HG03025 (cell line): Measurements from ENCODE around the gene GSPT1.

Experiments used
- ATAC-seq: cut with Tn5 transposase; IDR thresholded peaks from one replicate; pipeline ENCODE4 v1.9.1; 2021; ENCODE audit warnings: mild to moderate bottlenecking, moderate library complexity; ENCODE audit not compliant: unreplicated experiment, low FRiP score

Gene GSPT1

DNA sequence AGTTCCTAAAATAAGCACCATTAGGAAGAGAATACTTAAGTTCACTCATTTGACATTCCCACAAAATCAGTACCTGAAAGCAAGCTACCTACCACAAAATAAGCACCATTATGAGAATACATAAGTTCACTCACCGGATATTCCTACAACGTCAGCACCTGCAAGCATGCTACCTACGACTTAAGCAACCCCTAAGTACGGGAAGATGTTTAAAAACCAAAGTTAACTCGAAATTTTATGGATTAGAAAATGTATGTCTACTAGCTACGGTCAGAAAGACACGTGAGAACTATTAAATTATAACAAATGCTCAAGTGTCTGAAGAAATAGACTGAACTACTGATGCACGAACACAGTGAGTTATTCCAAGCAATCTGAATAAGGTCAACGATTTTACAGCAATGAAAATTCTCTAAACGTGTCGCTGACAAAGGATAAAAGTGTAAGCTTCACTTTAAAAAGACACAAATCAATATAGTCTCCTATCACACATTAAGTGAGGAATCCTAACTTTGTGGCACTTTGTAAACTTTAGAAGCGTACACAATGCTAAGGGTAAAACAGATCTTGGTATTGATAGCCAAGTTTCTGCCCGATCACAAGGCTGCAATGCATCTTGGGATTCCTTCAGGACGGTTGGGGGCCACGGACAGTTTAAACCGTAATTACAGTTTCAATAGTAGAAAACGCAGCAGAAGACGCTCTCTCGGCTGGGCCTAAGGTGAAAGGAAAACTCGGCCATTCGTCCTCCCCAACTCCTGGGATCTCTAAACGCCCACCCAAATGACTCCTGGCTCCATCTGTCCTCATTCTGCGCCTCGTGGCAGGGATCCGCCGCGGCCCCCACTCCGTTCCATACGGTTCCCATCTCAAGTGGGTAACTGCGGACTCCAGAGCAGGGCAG is 1.3 kb downstream of the GSPT1 start:
- ATAC-seq = peak; percentile 0

DNA sequence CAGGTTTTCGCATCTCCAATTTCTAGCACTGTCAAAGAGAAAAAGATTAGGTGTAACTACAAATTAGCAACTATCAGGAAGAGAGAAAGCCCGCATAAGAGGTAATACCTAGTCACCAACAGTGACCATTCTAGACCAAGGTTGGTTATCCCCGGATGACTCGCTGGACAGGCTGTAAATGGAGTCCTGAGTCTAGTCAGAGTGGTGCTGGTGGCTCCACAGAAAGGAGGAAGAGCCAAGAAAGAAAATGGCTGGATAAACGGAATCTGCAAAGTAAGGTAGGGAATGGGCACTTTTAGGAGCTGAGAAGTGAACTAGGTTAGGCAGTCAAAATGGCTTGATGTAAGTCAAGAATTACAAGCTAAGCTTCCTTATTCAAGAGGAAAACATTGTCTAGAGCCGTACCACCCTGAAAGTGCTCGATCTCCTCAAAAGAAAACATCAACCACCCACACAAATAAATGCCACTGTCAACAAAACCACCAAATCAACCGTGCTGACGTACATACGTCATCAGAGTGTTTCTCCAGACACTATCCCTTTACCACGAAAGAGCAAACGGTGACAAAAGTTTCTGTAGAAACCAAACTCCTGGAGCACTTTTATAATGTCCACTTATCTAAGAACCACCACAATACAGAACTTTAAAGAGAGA is 2.2 kb downstream of the GSPT1 start:
- no peak for ATAC-seq

GRCh38 chr16:11909653-11910545 is 5.9 kb downstream of the GSPT1 start:
- no peak for ATAC-seq

DNA sequence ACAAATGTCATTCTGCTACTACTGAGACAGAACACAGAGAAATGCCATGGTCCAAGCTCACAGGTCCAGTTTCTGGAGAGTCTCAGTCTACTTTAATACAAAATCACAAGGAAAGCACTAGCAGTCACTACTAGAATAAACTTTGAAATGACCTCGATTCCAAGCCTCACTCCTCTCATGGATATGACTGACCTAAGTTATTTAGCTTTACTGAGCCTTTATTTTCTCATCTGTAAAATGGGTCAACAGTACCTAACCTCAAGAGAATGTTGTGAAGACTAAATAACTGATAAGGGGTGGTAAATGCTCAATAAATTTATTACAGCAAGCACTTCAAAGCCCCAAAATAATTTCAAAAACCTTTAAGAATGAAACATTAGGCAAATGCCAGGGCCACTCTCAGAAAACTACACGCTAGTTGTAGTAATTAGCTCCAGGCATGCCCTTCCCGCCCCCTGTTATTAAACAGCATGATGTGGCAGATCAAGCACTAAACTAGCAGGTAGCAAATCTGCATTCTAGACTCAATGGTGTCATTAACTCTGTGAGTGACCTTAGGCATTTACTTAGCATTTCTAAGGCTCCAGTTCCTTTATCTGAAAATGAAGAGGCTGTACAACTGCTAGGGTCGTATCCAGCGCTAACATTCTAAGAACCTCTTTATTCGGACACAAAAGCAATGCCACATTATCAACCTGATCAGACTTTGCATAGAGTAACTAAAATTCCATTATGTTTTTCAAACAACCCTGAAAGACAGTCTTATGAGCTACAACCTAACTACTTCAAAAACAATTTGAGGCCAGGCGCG is 8.4 kb downstream of the GSPT1 start:
- ATAC-seq = no peak

- no peak for ATAC-seq
Measured at GRCh38 chr16:11903906-11904305, 11.8 kb downstream of the GSPT1 start.

GRCh38 chr16:11901091-11901490 is 14.7 kb downstream of the GSPT1 start:
- no peak for ATAC-seq

DNA sequence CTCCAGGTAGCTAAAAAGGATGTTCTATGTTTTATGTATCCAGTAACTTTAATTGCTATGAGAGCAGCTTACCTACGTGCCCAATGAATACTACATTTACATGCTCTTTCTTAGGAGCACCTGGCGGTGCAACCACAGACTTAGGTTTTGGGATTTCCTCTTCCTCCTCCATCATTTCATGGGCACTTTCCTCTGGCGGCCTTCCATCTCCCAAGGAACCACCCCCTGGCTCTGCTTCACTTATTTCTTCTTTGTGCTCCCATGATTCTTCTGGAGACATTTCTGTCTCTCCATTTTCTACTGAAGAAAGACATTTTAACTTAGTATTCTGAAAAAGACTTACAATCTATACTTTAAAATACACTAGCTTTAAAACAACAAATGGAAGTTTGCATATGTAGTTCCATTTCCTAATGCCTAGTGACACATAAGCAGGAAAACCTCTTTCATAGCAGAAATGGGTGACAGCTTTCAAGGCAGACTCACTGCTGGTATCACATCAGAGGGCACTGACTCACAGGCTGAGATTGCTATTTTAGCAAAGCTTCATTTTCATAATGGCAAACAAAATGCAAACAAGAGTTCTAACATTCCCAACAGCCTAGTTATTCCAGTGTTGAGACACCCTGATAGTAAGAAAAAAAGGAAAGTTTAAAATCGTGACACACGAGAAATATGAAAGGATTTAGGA is 19.1 kb downstream of the GSPT1 start:
- no peak for ATAC-seq

- ATAC-seq = no peak
Measured at GRCh38 chr16:11893571-11893970, 22.2 kb downstream of the GSPT1 start.

DNA sequence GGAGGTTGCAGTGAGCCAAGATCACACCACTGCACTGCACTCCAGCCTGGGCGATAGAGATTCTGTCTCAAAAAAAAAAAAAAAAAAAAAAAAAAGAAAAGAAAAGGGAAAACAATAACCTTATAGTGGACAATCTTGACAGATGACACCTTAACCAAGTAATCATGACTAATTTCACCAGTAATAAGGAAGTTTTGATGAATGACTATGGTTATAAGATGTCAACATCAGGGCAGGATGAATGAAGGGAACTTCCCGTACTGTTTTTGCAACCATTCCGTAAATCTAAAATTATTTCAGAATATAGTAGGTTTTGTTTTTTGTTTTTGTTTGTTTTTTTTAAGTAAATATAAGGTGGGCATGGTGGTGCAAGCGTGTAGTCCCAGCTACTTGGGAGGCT is 23.0 kb downstream of the GSPT1 start:
- ATAC-seq = no peak

GRCh38 chr16:11890231-11890965 is 25.4 kb downstream of the GSPT1 start:
- no peak for ATAC-seq

DNA sequence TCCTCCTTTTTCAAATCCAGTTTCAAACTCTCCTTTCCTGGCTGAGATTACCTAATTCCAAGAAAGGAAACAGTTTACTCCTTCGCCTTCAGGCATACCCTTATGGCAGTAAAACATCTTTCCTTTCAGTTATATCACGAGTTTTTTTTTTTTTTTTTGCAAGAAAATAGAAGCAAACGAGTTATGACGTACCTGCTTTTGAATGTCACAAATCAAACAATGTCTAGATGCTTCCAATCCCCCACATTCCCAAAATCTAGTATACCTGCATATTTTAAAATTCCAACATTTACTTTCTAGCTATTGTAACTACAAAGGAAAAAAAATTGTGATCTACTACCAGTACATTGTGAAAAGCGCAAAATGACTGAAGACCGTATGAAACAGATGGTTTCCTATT is 28.9 kb downstream of the GSPT1 start:
- ATAC-seq = no peak

DNA sequence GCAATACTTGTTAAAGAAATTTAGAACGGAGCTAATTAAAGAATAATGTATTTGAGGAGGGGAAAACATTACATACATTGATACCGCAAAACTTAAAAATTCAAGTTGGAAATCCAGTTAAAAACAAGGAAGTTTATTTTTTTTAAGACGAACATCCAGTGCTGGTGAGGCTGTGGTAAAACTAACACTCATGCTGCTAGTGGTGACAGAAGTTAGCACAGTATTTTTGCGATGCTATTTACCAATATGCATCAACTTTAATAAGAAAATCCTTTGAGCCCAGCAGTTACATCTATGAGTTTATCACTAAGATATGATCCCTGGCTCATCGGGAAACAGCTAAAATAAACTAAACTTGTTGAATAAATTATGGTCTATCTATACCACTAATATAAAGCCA is 31.7 kb downstream of the GSPT1 start:
- no peak for ATAC-seq

DNA sequence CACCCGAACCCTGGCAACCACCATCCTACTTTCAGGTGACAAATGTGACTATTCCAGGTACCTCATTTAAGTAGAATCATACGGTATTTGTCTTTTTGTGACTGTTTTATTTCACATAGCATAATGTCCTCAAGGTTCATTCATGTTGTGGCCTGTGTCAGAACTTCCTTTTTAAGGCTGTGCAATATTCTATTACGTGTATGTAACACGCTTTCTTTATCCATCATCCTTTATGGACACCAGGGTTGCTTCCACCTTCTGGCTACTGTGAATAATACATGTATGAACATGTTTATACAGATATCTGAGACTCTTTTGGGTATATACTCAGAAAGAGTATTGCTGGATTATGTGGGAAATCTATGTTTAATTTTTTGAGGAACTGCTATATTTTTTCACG is 35.7 kb downstream of the GSPT1 start:
- no peak for ATAC-seq

- ATAC-seq = no peak
Measured at GRCh38 chr16:11877374-11877773, 38.4 kb downstream of the GSPT1 start.

GRCh38 chr16:11876306-11876705 is 39.5 kb downstream of the GSPT1 start:
- ATAC-seq = no peak

DNA sequence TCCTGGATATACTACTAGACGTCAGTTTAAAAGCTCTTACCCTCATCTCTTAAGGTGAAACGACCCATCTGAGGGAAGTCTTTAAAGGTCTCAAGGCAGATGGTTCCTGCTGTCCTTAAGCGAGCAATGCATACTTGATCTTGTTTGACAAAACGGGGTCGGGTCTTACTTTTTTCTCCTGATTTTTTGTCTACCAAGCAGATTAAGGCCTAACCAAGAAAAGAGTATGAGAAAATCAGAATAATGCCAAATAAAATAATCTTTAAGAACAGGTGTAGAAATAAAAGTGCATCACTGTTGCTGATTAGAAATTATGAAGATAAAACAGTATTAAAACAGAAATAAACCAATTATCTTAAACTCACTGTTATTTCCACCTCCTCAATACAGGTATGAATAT is 40.0 kb downstream of the GSPT1 start:
- ATAC-seq = no peak

DNA sequence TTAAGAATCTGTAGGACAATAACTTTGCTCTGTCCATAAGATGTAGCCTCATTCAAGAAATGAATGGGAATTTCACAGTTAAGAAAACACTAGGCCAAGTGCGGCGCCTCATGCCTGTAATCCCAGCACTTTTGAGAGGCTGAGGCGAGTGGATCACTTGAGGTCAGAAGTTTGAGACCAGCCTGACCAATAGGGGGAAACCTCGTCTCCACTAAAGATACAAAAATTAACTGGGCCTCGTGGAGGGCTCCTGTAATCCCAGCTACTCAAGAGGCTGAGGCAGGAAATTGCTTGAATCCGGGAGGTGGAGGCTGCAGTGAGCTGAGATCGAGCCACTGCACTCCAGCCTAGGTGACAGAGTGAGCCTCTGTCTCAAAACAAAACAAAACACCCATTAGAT is 44.6 kb downstream of the GSPT1 start:
- no peak for ATAC-seq

DNA sequence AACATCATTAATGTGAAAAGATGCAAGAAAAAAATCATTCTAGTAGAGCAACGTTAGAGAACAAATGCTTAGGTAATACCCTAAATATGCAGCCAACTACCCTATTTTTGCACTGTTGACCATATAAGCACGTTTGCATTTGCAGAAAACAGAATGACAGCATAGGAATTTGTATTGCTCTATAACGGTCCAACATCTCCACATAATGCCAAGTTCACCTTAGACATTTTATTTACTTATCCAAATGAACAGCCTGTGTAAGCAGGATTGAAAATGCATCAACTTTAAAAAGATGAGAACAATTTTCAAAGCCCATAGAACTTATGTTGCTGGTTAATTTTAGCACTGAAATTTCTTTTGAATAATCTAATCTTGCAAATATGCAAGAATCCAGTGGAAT is 45.4 kb downstream of the GSPT1 start:
- ATAC-seq = no peak
